Stimulated activated naive CD8-positive, alpha-beta T cell treated with anti-CD3 and anti-CD28 coated beads, Interleukin-15, Interleukin-2, amounts not matched to agents 100 U/mL and 50 U/mL, for 24 hours (primary cell): ENCODE data around the gene GSPT1.
A peak's percentile ranks its signal among the peaks of the same experiment; 100 is the strongest.

Experiments
- ATAC-seq: fragments of 150-1000 bp; cut with Tn5 transposase; one replicate; pipeline ENCODE4 v1.10.0; 2021
- DNase-seq: peaks from one replicate; pipeline ENCODE4 v3.0.0; 2021

Gene GSPT1

GRCh38 chr16:11913425-11914079 is 2.2 kb downstream of the GSPT1 start:
- no peak for ATAC-seq
- DNase-seq, result peak; percentile 14

GRCh38 chr16:11909653-11910545 is 5.9 kb downstream of the GSPT1 start:
- no peak for DNase-seq
- ATAC-seq, result no peak

- no peak for DNase-seq
- ATAC-seq, result no peak
These were observed 8.4 kb downstream of the GSPT1 start for GRCh38 chr16:11907160-11907970.

- no peak for DNase-seq
- no peak for ATAC-seq
These were observed 11.8 kb downstream of the GSPT1 start for GRCh38 chr16:11903906-11904305.

- DNase-seq, result no peak
- peak; percentile 75 for ATAC-seq
These were observed 14.7 kb downstream of the GSPT1 start for GRCh38 chr16:11901091-11901490.

- no peak for DNase-seq
- ATAC-seq, result no peak
These were observed 19.1 kb downstream of the GSPT1 start for GRCh38 chr16:11896486-11897176.

GRCh38 chr16:11893571-11893970 is 22.2 kb downstream of the GSPT1 start:
- ATAC-seq, result no peak
- DNase-seq, result no peak

GRCh38 chr16:11892761-11893160 is 23.0 kb downstream of the GSPT1 start:
- no peak for DNase-seq
- no peak for ATAC-seq

GRCh38 chr16:11890231-11890965 is 25.4 kb downstream of the GSPT1 start:
- ATAC-seq (no peak), DNase-seq (no peak)

GRCh38 chr16:11886881-11887280 is 28.9 kb downstream of the GSPT1 start:
- DNase-seq, result no peak
- ATAC-seq, result no peak

- ATAC-seq, result no peak
- no peak for DNase-seq
These were observed 31.7 kb downstream of the GSPT1 start for GRCh38 chr16:11884035-11884434.

GRCh38 chr16:11880007-11880406 is 35.7 kb downstream of the GSPT1 start:
- ATAC-seq, result no peak
- no peak for DNase-seq

- DNase-seq (no peak), ATAC-seq (no peak)
These were observed 38.4 kb downstream of the GSPT1 start for GRCh38 chr16:11877374-11877773.

GRCh38 chr16:11876306-11876705 is 39.5 kb downstream of the GSPT1 start:
- DNase-seq (no peak), ATAC-seq (no peak)

GRCh38 chr16:11875721-11876120 is 40.0 kb downstream of the GSPT1 start:
- DNase-seq, result no peak
- no peak for ATAC-seq

- ATAC-seq (no peak), DNase-seq (no peak)
These were observed 44.6 kb downstream of the GSPT1 start for GRCh38 chr16:11871193-11871592.

- DNase-seq (no peak), ATAC-seq (no peak)
These were observed 45.4 kb downstream of the GSPT1 start for GRCh38 chr16:11870399-11870798.

GRCh38 chr16:11869353-11870228 is 46.2 kb downstream of the GSPT1 start:
- DNase-seq, result no peak
- no peak for ATAC-seq

- no peak for ATAC-seq
- no peak for DNase-seq
These were observed 47.3 kb downstream of the GSPT1 start for GRCh38 chr16:11868412-11868980.

- no peak for ATAC-seq
These were observed 53.3 kb downstream of the GSPT1 start for GRCh38 chr16:11862489-11862888.

More at GRCh38 chr16:11862489-11862888, 53.3 kb downstream of the GSPT1 start:
- DNase-seq, result no peak
